ENCODE results near the gene BACH2. TPM values are rescaled to one million over a fixed set of nuclear protein-coding genes. Genes with fewer than 3 reads are reported as not detected.
A peak's percentile ranks its signal among the peaks of the same experiment; 100 is the strongest.

Gene BACH2
- total RNA-seq, 2 experiments from 2014 or later, result 157 to 170 TPM

DNA sequence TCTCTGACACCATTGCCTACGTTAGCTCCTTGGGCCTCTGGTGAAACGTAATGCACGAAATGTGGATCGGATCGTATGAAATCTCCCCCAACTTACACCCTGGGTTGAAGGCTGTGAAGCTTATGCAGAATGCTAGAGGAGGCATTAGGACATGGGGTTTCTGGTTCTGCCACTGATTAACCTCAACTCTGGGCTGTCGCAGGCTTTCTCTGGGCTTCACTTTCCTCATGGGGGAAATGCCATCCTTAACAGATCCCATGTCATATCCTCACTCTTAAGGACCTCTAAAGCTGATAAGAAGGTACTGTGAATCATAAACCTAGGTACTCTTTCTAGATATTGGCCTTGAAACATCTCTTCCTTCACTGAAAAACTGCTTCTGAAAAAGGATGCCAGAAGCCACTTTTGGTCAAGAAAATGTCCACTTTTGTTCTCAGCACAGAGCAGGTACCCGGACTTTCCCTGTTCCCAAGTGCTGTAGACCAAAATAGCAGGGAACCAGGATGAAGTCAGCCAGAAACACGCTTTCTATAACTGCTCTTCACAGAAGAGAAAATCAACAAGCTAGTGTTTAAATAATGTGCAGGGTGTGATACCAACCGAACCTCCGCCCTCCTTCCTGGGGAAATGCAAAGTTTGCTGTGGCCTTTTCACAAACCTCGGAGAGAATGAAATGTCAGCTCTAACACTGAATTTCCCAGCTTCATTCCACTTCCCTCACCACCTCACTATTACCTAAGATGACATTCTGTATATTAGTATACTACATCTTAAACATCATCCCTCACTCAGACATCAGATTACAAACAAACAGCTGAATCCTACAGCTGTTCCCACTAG lies 118.9 kb downstream of the BACH2 start:
- no peaks in the 10 kb centered on the region for H3K9me3 Mint-ChIP-seq
- intact Hi-C loops (cut with DNase I, micrococcal nuclease), result loop anchor here (2.0 to 5.0 kb wide), 5 partner anchors 35 to 237 kb away; no protein-coding TSS in a partner anchor
- CTCF ChIA-PET, result interaction anchor here (0.6 to 1.6 kb wide), 4 partner anchors 54 to 110 kb away, joined by 3 read pairs; no protein-coding TSS in a partner anchor
- ATAC-seq (ENCODE audit: poor library complexity) (no peak), DNase-seq (peak in 2 of 14 experiments; percentile 16 to 34)
- H3K4me1 Mint-ChIP-seq (ENCODE audit: low read depth), result peaks cover 82% of the 10 kb centered on the region
- TF ChIP-seq, protein P1, sequence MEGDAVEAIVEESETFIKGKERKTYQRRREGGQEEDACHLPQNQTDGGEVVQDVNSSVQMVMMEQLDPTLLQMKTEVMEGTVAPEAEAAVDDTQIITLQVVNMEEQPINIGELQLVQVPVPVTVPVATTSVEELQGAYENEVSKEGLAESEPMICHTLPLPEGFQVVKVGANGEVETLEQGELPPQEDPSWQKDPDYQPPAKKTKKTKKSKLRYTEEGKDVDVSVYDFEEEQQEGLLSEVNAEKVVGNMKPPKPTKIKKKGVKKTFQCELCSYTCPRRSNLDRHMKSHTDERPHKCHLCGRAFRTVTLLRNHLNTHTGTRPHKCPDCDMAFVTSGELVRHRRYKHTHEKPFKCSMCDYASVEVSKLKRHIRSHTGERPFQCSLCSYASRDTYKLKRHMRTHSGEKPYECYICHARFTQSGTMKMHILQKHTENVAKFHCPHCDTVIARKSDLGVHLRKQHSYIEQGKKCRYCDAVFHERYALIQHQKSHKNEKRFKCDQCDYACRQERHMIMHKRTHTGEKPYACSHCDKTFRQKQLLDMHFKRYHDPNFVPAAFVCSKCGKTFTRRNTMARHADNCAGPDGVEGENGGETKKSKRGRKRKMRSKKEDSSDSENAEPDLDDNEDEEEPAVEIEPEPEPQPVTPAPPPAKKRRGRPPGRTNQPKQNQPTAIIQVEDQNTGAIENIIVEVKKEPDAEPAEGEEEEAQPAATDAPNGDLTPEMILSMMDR (IDR thresholded peaks at IDR 0.05), result no peak
- H3K27me3 ChIP-seq (ENCODE audit: control insufficient read depth in 1 of 2, insufficient read depth in 2 of 2, low read length in 2 of 2), result no peaks in the 10 kb centered on the region
- no peaks in the 10 kb centered on the region for H3K27me3 Mint-ChIP-seq
- no peak overlapping the region for H3K4me3 ChIP-seq (ENCODE audit: low read length)
- no peaks in the 10 kb centered on the region for H3K36me3 ChIP-seq (ENCODE audit: insufficient read depth, low read length)
- peak overlapping the region; percentile 42 for H3K27ac ChIP-seq (ENCODE audit: low read depth in 1 of 2, low read length in 2 of 2)
- peak overlapping the region; percentile 84 for H3K27ac Mint-ChIP-seq
- peaks cover 24% of the 10 kb centered on the region for H3K36me3 Mint-ChIP-seq (ENCODE audit: low read depth)
- H3K9me3 ChIP-seq (ENCODE audit: control insufficient read depth in 1 of 2, insufficient read depth in 1 of 2, low read length in 2 of 2), result no peaks in the 10 kb centered on the region
- H3K4me1 ChIP-seq (ENCODE audit: insufficient read depth, low read length), result peaks cover 32% of the 10 kb centered on the region
- POLR2A ChIA-PET, result interaction anchor here (0.6 to 4.7 kb wide), 10 partner anchors 10 to 296 kb away, joined by 3 to 28 read pairs (median 4); no protein-coding TSS in a partner anchor
- H3K4me3 Mint-ChIP-seq, result peak overlapping the region; percentile 78

DNA sequence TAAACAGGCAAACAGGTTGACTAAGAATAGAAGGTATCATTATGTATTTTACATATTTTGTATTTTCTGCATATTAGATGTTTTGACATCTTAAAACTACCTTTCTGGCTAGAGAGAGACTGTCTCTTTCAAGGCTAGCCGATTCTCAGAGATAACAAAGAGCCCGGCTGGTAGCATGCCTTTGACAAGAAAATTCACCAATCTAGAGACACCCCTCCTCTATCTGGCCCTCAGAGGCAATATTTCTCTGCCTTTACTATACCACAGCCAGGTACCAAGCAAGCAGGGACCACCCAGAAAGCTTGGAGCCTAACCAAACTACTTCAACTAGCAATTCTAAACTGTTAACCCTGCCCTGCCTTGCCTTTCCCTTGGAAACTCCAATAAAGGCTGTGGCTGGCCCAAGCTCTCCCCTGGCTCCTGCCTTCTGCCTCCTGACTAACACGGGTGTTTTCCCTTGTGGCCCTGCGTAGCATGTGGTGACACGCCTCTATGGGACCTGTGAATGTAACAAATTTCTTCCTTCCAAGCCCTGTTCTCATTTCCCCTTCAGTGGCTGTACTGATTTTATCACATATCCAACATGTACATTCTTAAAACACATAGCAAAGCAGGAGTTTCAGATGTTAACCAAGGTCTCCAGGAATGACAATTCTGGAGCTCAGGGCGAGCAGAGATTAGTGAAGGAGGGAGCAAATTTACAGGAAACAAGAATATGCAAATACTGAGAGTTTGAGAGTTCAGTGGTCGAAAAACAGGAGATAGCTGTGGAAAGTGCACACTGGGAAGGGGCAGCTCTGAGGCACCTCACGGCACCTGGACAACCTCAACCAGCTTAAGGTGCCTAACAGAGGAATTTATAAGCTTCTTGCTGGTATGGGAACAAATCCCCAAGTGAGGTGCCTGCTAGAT lies 120.8 kb downstream of the BACH2 start:
- H3K36me3 Mint-ChIP-seq (ENCODE audit: low read depth), result peaks cover 10% of the 10 kb centered on the region
- H3K27me3 ChIP-seq (ENCODE audit: control insufficient read depth in 1 of 2, insufficient read depth in 2 of 2, low read length in 2 of 2), result no peaks in the 10 kb centered on the region
- no peaks in the 10 kb centered on the region for H3K9me3 ChIP-seq (ENCODE audit: control insufficient read depth in 1 of 2, insufficient read depth in 1 of 2, low read length in 2 of 2)
- H3K36me3 ChIP-seq (ENCODE audit: insufficient read depth, low read length), result no peaks in the 10 kb centered on the region
- CTCF ChIA-PET, result no interaction called here
- no peaks in the 10 kb centered on the region for H3K9me3 Mint-ChIP-seq
- DNase-seq, result peak in 6 of 14 experiments; percentile 34 to 77 (median 54)
- ATAC-seq (ENCODE audit: poor library complexity), result peak; percentile 77
- POLR2A ChIA-PET, result interaction anchor here (1.1 to 4.7 kb wide), 3 partner anchors 18 to 223 kb away, joined by 3 to 28 read pairs (median 3); no protein-coding TSS in a partner anchor
- TF ChIP-seq, protein P1 (IDR thresholded peaks at IDR 0.05), result no peak
- H3K27ac Mint-ChIP-seq, result peak overlapping the region; percentile 84
- H3K27me3 Mint-ChIP-seq, result no peaks in the 10 kb centered on the region
- H3K4me1 Mint-ChIP-seq (ENCODE audit: low read depth), result peaks cover 73% of the 10 kb centered on the region
- H3K4me1 ChIP-seq (ENCODE audit: insufficient read depth, low read length), result peaks cover 32% of the 10 kb centered on the region
- H3K4me3 Mint-ChIP-seq, result peak overlapping the region; percentile 63
- H3K27ac ChIP-seq (ENCODE audit: low read depth in 1 of 2, low read length in 2 of 2), result peak overlapping the region; percentile 11 to 48
- intact Hi-C loops (cut with DNase I, micrococcal nuclease), result loop anchor here (1.0 to 5.0 kb wide), 5 partner anchors 11 to 234 kb away; no protein-coding TSS in a partner anchor
- H3K4me3 ChIP-seq (ENCODE audit: low read length), result no peak overlapping the region
